GM21737 (cell line): ENCODE data around the gene KLHDC3.
A peak's percentile ranks its signal among the peaks of the same experiment; 100 is the strongest.

Source experiments
- ATAC-seq: cut with Tn5 transposase; IDR thresholded peaks from one replicate; pipeline ENCODE4 v1.9.1; 2021; ENCODE audit warnings: mild to moderate bottlenecking, moderate library complexity; ENCODE audit not compliant: unreplicated experiment

The KLHDC3 gene, protein sequence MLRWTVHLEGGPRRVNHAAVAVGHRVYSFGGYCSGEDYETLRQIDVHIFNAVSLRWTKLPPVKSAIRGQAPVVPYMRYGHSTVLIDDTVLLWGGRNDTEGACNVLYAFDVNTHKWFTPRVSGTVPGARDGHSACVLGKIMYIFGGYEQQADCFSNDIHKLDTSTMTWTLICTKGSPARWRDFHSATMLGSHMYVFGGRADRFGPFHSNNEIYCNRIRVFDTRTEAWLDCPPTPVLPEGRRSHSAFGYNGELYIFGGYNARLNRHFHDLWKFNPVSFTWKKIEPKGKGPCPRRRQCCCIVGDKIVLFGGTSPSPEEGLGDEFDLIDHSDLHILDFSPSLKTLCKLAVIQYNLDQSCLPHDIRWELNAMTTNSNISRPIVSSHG

DNA sequence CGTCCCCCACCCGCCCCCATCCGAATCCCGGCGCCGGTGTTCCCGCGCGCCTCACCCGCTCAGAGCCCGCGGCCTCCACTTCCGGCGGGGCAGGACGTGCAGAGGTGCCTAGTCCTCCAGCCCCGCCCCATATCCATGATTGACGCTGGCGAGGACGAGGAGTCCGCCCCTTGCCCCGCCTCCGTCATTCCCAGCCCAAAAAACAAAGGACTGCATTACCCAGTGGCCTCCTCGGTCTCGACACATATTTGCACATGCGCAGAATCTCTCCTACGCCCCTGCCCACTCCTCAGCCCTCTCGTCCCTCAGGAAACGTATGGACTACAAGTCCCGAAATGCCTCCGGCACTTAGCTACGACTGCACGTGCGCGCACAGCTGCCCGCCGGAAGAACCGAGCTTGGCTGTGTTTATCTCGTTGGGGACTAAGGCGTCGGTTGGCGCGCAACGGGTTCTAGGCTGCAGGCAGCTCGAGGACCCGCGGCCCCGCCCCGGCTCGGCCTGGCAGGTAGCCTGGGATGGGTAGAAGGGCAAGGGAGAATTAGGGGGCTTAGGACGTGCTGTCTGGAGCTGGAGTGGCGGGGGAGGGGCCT, at the start of gene KLHDC3, which contains the start of gene MEA1:
KLHDC3 (plus strand) TSS at position 407 of the 591 bp plus-strand sequence. CDS start 2,944 bp downstream, outside the sequence.
MEA1 (minus strand) TSS at position 104 of the 591 bp plus-strand sequence. CDS start 133 bp downstream, outside the sequence.
- ATAC-seq: peak; percentile 86

DNA sequence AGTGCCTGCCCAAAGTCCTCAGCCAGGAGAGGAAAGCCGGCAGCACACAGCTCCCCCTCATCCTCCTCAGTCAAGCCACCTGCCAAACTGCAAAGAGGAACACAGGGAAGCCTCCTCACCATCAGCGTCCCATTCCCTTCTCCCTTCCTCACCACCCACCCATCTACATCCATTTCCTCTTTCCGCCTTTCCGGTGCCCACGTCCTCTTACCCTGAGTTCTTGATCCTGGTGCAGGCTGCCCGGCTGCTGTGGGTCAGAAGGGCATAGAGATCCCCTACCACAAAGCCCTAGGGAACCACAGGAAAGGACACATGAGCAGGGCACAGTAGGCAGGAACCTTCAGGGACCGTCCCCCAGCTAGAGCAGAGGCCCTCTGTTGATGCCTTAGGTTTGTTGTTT, 47.5 kb upstream of the KLHDC3 start:
- no peak for ATAC-seq

DNA sequence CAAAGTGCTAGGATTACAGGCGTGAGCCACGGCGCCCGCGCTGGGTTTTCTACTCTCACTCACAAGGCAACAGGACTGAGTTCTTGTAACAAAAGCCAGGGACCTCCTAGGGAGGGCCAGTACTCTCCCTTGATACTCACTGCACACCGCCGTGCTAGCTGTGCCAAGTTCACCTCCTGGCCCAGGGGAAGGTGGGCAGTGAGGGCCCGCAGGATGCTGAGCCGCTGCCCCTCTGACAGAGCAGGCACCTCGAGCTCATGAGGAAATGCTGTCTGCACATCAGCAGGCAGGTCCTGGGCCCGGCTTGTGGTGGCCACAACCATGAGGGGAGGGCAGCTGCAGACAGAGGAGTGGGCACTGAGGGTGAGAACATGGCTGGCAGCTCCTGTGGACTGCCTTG, 46.8 kb upstream of the KLHDC3 start:
- no peak for ATAC-seq

DNA sequence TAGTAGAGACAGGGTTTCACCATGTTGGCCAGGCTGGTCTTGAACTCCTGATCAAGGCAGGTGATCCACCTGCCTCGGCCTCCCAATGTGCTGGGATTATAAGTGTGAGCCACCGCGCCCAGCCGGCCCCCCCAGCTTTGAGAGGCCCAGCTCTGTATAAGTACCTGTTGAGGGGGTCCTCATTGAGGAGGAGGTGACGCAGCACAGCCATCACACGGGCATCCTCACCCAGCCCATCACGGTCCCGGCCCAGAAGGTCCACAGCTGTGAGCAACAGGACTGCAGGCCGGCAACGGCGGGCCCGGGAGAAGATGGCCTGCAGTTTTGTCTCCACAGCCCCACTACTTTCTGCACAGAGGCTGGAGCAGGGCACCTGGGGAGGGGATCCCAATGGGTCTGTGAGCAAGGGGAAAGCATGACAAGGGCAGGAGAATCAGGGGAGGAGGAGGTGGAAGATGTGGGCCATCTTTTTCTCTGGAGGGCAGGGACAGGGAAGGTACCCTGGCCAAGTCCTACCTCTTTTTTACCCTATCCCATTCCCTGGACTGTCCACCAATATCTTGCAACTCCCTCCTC, 45.8 kb upstream of the KLHDC3 start:
- ATAC-seq: no peak

DNA sequence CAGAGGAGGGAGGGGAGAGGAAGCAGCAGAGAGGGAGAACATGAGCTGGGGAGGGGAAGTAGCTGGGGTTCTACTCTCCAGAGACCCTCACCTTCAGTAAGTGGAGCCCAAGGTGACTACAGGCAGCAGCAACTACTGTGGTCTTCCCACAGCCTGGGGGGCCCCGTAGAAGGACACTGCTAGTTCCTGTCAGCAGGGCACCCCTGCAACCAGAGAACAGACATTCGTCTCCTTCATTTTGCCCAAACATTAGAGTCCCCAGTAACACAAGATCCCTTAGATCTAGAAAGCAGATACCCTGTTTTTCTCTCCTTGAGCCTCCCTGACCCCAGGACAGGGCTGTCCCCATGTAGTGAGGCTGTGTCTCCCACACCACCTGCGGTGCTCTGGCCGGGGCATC, 45.3 kb upstream of the KLHDC3 start:
- no peak for ATAC-seq

DNA sequence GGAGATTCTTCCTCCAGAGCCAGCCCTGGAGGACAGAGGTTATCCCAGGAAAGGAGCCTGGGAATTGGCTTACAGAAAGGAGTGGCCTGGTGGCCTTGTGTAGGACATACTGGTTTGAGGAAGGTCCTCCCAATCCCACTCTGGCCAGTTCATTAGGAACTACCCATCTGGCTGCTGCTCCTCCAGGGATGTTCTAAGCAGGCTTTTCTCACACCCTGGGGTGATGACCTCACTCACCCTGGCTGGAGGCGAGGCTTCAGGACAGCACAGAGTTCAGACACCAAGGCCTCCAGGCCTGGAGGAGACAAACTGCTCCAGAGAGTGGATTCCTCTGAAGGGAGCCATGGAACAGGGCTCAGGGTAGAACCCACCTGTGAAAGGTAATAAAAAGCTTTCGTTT, 44.6 kb upstream of the KLHDC3 start:
- no peak for ATAC-seq

DNA sequence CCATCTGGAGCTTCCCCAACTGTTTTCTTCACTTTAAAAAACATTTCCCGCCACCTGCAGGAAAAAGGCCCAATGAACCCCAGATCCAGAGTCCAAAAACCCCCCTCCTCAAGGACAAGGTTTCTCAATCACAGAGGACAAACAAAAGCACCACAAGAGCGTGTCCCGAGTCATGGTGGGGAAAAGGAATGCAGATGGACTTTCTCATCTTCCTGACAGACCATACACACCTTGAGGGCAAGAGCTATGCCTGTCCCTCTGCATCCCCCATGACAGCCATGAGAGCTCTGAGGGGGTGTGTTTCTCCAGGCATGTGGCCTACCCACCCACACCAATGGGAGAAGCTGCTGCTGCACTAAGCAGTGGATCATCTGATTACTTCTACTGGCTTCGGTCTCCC, 44.1 kb upstream of the KLHDC3 start:
- no peak for ATAC-seq

DNA sequence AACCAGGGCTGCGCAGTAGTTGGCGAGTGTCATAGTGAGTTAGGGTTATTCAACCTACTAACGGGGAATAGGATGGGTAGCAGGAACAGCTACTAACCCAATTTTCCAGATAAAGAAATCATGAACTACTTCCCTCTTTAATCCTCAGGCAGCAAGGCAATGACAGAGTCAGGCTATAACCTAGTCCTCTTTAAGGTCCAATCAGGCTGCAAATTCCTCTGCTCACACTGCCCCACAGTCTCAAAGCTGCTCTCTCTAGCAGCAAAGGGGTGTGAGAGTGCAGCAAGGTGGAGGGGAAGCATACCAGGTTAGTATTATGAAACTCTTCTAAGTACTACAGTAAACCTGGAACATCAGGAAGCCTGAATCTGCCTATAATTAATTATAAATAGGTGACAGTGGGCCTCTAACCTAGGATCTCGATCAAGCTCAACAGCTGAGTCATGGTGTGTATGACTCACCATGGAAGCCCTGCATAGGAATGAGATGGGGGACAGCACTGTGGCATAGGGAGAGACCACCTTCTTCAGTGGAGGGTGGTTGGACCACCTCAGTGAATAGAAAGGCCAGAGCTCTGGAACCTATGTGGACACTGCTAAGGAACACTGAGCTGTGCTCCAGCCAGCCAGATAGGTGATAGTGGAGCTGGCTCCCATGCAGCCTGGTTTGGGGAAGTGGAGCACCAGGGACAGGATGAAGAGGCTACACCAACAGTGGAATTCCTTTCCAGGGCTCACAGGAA, 43.0 kb upstream of the KLHDC3 start:
- no peak for ATAC-seq

DNA sequence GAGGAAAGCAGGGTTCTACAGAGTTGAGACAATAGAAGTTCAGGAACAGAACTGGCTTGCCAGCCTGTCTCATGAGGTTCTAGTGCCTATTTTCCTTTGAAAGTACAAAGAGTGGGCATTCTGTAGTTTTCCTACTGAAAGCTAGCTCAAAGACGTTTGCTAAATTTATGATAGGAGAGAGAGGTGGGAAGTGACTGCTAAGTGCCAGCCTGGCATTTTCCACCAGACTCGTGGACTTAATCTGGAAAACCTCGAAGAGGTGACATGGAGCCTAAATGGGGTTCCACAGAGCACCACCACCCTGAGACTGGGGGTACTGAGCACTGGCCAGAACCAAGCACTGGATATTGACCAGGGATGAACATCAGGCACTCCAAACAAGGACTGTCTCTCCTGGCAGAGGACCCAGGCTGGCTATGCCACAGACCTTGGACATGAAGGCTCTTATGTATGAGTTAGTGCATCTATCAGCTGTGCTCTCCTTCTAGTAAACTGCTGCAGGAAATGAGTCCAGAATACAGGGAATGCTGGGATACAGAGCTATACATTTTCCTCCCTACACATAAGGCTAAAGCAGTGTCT, 42.2 kb upstream of the KLHDC3 start:
- ATAC-seq: no peak

DNA sequence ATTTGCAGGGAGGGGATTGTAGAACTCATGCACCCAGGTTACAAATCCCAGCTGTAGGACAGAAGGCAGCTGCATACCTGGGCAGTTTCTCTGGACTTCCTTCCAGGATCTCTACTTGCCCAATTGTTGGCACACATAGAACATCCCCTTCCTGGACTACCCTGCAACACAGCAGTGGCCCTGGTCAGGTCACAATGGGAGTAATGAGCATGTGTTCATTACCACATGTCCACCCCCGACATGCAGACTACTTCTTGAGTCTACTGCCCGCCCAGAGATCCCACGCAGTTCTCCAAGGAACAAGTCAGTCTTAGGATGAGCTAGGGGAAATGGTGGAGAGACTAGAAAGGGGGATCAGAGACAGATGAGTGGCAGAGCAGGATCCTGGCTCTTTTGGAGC, 40.1 kb upstream of the KLHDC3 start:
- no peak for ATAC-seq

DNA sequence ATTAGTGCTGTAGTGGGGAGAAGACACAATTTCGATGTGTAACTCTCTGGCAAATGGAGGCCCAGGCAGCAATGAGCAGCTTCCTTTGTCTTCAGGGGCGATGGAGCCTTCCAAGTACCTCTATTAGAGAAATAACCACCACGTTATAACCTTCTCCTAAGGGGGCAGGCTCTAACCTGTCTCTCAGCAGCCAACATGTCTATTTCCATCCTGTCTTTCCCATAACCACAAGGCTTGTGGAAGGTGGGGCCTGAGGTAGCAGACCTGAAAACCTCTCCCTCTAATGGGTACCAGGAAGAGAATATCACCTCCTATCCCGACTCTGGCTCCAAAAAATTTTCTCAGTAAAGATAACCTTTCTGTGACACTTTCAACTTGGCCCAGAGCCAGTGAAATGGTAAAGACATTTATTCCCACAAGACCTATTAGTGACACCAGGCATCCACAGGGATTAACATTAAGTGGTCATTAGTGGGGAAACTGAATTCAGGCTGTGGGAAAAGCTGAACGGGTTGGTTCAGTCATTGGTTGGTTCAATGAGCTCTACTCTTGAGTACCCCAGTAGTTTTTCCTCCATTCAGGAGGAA, 39.0 kb upstream of the KLHDC3 start:
- ATAC-seq: no peak

DNA sequence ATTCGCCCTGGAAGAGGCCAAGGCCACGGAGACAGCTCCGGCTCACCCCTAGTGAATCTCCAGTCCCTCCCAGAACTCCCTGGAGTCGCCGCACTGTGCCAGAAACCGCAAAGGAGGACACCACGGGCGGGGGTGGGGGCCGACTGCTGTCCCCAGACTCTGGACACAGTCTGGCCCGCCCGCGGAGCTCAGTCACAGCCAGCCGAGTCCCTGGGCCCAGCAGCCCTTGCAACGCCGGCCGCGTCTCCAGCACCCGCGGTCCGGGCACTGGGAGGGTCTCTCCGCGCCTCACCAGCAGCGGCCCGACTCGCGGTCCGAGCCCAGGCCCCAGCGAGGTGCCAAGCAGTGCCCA, 35.6 kb upstream of the KLHDC3 start:
- peak; percentile 4 for ATAC-seq

DNA sequence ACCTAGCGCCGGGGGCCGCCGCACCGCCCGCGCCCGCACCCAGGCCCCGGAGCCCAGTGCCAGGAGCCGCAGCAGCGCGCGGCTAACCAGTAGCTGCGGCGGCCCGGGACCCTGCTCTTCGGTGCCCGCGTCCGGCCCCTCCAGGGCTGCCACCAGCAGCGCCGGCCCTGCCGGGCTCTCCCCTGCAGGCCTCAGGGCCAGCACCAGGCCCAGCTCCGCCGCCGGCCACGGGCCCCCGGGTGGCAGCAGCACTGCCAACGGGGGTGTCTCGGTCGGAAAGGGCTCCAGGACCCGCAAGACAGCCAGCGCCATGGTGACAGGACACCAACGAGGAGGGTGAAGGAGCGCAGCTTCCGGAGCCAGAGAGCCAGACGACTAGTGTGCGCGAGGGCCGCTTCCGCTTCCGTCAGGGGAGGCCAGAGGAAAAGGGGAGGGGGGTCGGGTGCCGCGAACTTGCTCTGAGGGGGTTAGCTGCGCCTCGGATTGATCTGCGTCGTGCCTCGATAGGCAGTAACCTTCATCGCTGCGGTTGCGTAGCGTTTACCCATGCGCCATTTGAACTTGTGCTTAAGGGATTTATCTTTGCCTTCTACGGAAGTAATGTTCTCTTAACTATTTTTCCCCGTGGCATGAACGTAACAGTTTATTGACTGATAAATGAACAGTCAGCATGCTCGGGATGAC, 35.1 kb upstream of the KLHDC3 start, which contains the start of gene PEX6:
PEX6 (minus strand) TSS at position 343 of the 684 bp plus-strand sequence; CDS start at position 312, 31 bp downstream.
- ATAC-seq: peak; percentile 94

DNA sequence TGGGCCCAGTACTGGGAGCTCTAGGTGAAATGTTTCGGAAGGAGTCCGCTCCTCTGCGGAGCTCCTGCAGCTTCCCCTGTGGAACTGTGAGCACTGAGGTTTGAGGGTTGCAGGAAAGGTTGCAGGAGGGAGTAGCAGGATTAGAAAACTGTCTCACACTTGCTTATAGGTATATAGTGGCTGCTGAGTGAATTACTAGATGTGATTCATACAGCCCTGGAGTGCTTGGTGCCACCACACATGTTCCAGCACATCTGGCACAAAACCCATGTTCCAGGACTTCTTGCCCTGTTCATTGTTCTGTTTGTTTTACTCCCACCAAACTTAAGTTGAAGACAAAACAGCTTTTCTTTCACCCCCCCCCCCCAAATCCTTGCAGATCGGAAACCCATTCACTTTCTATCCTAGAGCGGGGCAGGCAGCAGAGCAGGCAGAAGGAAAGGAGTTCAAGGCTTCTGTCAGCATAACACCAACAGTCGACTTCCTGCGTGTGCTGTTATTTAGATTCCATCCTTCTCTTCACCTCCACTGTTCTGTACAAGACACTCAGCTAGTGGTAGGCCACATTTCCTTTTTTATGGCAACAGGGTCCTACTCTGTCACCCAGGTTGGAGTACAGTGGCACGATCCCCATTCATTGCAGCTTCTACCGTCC, 34.4 kb upstream of the KLHDC3 start:
- no peak for ATAC-seq

DNA sequence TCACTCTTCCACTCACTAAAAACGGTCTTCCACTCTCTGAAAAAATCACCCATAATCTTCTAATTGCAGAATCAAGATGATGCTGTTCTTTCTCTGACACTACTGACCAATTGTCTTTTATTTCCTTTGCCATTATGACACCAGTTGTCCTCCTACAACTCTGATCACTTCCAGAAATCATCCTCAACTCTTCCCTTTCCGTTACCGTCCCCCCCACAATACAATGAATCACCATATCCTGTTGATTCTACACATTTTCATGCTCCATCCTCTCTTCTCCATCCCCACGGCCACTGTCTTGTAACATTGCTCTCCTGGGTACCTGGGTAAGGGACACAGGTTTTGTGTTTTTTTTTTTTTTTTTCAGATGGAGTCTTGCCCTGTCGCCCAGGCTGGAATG, 32.2 kb upstream of the KLHDC3 start:
- no peak for ATAC-seq

DNA sequence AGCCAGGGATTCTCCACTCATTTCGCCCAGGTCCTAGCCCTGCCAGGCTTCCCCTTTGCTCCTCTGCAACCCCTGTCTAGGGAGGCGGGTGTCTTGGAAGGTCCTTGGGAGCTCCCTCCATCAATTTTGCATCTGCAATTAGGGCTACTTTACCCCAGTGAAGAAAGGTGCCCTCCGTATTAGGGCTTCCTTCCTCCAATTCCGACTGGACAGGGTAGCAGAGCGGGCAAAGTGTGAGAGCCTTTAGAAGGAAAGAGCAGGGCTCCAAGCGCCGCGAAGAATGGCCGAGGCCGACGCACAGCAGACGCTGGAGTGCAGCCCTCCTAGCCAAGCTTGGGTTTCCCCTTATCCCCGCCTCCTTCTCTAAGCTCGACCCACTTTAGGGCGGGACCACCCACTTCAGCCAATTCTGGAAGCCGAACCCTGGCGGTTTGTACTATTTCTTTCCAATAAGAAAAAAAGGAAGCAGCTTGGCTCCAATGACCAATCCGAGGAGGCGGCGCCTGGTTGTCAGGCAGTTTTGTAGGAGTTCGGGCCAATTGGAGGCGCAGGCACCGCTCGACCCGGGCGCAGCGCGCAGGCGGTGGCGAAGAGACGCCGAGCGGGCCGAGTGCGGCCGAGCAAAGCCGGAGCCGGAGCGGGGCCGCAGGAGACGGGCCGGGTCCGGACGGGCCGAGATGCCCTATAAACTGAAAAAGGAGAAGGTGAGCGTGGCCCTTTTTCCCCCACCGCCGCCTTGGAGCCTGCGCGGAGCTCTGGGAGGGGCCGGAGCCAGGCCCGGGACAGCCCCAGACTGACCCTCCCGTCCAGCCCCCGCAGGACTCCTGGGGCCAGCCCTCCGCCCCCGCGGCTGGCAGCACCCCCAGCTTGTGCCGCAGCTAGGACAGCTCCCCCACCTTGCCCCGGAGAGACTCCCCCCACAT, 29.8 kb upstream of the KLHDC3 start, which contains the start of gene PPP2R5D:
PPP2R5D (plus strand) TSS at position 570 of the 923 bp plus-strand sequence; CDS start at position 678, 108 bp downstream.
- peak; percentile 94 for ATAC-seq

DNA sequence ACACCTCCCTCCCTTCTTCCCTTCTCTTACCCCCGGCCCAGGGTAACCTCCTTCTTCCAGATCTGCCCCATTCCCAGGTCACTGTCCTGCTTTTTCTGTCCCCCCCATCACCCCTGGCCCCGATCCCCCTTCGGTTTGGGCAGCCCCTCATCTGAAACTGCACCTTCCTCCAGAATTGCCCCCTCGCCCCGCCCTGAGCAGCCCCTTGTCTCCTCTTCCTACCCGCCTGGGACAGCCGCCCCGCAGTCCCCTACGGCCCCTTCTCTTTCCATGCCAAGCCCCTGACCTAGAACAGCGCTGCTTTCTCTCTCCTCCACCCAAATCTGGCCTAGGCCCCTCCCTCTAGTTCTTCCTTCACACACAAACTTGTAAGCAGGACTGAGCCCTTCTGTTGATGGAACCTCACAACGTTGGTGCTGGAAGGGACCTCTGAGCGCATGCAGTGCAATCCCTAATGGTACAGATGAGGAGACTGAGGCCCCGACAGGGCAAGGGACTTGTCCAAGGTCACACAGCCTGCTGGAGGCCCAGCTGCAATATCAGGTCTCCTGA, 29.0 kb upstream of the KLHDC3 start:
- ATAC-seq: no peak
